GM10847 (cell line): ENCODE results near the gene TNFRSF6B.

ENCODE experiments used
- POLR2A ChIP-seq: IDR thresholded peaks from 2 replicates; pipeline ENCODE4 v1.6.1; 2011; ENCODE audit not compliant: insufficient read length; ENCODE audit errors: extremely low read depth

The TNFRSF6B gene

DNA sequence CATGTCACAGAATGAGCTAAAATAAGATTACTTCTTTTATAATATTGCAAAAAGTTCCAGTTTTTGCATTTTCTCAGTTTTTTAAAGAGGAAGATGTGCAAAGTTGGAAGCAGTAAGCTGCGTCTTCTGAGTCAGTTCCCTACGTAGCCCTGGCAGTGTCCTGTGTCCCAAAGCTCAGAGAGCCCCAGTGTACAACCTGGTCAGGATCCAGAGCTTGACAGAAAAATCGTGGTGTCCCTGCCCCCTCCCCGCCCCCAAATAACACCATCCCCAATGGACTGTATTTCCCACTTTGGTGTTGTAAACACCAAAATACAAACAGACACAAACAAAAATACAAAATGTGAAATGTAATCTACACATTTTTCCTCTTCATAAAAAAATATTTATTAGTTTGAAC is 47.7 kb downstream of the TNFRSF6B start:
- no peak for TF ChIP-seq POLR2A

DNA sequence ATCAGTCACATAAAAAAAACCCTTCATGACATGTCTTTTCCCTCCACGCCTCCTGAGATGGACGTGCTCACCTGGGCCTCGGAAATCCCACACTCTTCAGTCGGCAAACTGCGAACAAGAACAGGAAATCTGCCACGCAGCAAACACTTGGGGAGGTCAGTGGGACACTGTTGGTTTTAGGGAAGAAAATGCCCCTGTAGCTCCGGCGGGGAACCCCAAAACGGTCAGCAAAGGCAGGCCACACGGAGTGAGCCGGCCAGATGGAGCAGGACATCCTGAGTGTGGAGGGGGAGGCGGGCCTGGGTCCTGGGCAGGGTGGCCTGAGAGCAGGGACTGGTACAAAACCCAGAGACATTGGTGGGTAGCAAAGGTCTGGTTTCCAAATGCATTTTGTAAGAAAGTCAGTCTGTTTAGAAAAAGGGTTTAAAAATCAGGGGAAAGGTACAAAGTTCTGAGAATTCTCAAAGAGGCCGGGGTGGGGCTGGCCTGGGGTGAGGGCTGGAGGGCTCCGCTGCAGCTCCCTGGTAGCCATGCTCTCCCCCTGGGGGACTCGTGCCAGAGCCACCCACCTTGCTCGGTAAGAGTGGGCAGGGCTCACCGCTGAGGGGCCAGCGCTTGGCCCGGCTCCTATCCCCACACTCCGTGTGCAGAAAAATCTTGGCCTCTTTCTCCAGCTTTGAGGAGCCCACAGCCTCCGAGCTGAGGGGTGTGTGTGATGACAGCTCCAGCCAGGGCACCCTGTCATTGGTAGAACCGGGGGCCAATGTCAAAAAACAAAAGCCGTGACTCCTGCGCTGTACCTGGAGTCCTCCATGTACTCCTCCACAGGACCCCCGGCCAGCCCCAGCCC is 48.3 kb downstream of the TNFRSF6B start:
- no peak for TF ChIP-seq POLR2A

DNA sequence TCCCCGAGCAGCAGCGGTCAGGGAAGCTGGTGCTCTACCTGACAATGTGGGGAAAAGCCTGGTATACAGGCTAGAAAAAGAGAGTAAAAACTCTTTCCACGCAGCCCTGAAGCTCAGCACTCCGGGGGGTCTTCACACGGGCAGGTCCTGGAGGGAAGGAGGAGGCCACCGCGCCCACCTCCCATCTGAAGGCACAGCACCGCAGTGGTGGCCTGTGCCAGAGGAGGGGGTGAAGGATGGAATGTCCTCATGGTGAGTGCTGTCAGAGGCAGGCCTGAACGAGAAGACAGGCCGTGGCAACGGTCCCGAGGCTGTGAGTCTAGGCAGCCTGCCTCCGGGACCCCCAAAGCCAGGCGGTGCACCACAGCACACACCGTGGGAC is 49.0 kb downstream of the TNFRSF6B start:
- TF ChIP-seq POLR2A, result no peak

DNA sequence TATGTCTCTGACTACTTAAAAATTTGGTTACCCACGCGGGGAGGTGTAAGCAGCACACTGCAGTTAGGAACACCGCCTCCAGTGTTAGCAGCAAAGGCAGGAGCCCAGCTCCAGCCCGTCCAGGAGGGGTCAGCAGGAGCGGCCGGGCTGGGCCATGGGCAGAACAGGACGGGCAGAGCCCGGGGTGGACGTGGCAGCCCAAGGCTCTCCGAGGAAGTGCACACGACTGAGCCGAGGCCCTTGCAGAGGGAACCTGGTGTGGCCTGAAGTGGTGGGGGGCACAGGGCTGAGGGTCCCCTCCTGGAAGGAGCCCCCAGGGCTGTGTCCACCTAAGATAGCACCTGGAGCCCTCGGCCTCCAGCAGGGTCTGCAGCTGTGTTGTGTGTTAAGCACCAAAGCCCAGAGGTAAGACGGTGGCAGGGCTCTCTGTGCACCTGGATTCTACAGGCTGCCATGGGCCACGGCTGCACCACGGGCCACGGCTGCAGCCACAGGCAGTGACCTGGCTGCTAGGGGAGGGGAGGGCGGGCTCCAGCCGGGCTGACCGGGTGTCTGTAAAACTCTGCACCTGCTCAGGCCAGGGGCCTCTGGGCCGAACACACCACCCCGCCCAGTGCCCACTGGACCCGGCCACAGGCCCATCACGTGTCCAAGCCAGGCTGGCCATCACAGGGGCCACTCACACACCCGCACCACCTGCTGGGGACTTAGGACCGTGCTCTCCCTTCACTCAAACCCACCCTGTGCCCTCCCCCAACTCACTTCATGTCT is 49.7 kb downstream of the TNFRSF6B start:
- TF ChIP-seq POLR2A, result no peak

DNA sequence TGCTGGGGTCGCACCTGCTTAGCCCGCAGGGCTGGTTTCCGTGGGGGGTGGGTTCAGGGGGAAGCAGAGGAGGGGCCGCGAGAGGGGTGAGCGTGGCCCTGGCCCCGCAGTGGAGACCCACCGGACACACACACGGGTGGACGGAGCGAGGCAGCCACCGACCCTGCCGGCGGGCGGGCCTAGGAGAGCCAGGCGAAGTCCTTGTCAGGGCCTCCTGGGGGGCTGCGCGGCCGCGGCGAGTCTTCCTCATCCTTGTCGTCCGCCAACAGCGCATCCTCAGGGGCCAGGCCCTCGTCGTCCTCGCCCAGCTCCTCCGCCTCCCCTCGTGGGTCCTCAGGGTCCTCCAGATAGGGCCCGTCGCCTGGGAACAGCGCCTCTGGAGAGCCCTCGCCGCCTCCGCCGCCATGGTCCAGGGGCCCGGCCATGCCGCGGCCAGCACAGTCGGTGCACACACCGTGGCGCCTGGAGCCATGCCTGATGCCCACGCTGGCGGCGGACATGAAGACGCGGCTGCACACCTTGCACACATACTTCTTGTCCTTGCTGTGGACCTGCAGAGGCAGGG is 50.4 kb downstream of the TNFRSF6B start:
- TF ChIP-seq POLR2A, result no peak

DNA sequence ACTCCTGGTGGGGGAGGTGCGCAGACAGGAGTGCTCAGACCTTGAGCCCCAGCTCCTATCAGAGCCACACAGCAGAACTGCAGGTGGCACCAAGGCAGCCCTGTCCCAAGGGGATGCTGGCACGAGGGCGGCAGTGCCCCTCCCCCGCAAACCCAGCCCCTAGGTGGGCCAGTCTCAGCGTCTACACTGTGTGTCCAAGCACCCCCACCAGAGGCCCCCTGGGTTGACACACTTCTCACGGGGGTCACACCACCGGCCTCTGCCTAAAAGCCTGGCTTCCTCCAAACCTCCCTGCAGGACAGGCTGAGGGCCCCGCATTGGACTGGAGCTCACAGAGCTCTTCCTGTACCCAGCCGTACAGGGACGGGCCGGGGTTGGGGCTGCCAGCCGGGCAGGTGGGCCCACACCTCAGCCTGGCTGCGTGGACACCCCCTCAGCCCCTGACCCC is 51.2 kb downstream of the TNFRSF6B start:
- no peak for TF ChIP-seq POLR2A
